HepG2 (cell line): ENCODE measurements around the gene ATP9A. TPM values are rescaled to one million over a fixed set of nuclear protein-coding genes. Genes with fewer than 3 reads are reported as not detected.

ENCODE experiments used
- AHDC1 ChIP-seq: sonication (generic); formaldehyde crosslinking; IDR thresholded peaks from 2 replicates; pipeline ENCODE4 v1.5.1; 2020; ENCODE audit warnings: mild to moderate bottlenecking, missing genetic modification reagents, borderline replicate concordance
- HBP1 ChIP-seq: IDR thresholded peaks from 2 replicates; pipeline ENCODE4 v1.6.1; 2016; ENCODE audit warnings: low read depth, control low read depth
- KDM5B ChIP-seq: sonication (generic); formaldehyde crosslinking; IDR thresholded peaks from 2 replicates; pipeline ENCODE4 v1.4.0; 2020; ENCODE audit warnings: missing genetic modification reagents, mild to moderate bottlenecking, borderline replicate concordance
- MBNL3 ChIP-seq: fragments of 250-450 bp; sonication (Bioruptor Pico); conservative IDR thresholded peaks from 2 replicates; pipeline ENCODE4 v1.8.0; 2022; ENCODE audit warnings: mild to moderate bottlenecking, inconsistent platforms
- PHF21A ChIP-seq: sonication (generic); formaldehyde crosslinking; IDR thresholded peaks from 2 replicates; pipeline ENCODE4 v1.5.0; 2020; ENCODE audit warnings: mild to moderate bottlenecking, missing genetic modification reagents
- POLR2AphosphoS2 ChIP-seq: IDR thresholded peaks from 2 replicates; pipeline ENCODE4 v1.6.1; 2011; ENCODE audit warnings: low read depth, low read length, improper control_type of control experiment
- TP53 ChIP-seq: sonication (generic); formaldehyde crosslinking; conservative IDR thresholded peaks from 2 replicates; pipeline ENCODE4 v1.4.0; 2020; ENCODE audit warnings: missing genetic modification reagents
- ZBTB25 ChIP-seq: IDR thresholded peaks from 2 replicates; pipeline ENCODE4 v1.6.1; 2018; ENCODE audit warnings: missing genetic modification reagents
- ZFX ChIP-seq: sonication (generic); formaldehyde crosslinking; IDR thresholded peaks from 2 replicates; pipeline ENCODE4 v1.4.0; 2020; ENCODE audit warnings: mild to moderate bottlenecking, low read depth, missing genetic modification reagents, moderate library complexity
- ZMYM4 ChIP-seq: sonication (generic); formaldehyde crosslinking; IDR thresholded peaks from 2 replicates; pipeline ENCODE4 v1.8.1; 2023; ENCODE audit warnings: mild to moderate bottlenecking, missing genetic modification reagents
- polyA plus RNA-seq, 8 experiments: library from polyadenylated mRNA; depleted of rRNA in 3 of 8; stranded (reverse) in 7 of 8; unstranded in 1 of 8; fragments of >200 nt; fragmentation: Illumina TruSeq in 4 of 8; extraction: Trizol in 4 of 8; gene quantifications; 2 replicates each; pipeline versions ENCODE4 v1.2.1 to v1.2.3, GENCODE V29; 2011 to 2016; ENCODE audit warnings: low read depth in 4 of 8, missing spikeins in 1 of 8, mixed read lengths in 1 of 8; ENCODE audit not compliant: insufficient read depth in 1 of 8
- total RNA-seq, 5 experiments: library from RNA; depleted of rRNA; stranded (reverse); fragments of >200 nt; fragmentation: Illumina TruSeq; extraction: Trizol; gene quantifications; 2 replicates each; pipeline ENCODE4 v1.2.3, GENCODE V29; 2016; ENCODE audit warnings: low read depth in 1 of 5
- TF ChIP-seq, protein P1 (sequence below): sonication (generic); formaldehyde crosslinking; IDR thresholded peaks from 2 replicates; pipeline ENCODE4 v1.4.0; 2020; ENCODE audit warnings: missing genetic modification reagents, borderline replicate concordance

The ATP9A gene
- total and polyA plus RNA-seq, 2 of the 13 experiments (the other 11 are each of a cell fraction or from before 2014, with no cell fraction given), result 11.8 to 18.5 TPM

DNA sequence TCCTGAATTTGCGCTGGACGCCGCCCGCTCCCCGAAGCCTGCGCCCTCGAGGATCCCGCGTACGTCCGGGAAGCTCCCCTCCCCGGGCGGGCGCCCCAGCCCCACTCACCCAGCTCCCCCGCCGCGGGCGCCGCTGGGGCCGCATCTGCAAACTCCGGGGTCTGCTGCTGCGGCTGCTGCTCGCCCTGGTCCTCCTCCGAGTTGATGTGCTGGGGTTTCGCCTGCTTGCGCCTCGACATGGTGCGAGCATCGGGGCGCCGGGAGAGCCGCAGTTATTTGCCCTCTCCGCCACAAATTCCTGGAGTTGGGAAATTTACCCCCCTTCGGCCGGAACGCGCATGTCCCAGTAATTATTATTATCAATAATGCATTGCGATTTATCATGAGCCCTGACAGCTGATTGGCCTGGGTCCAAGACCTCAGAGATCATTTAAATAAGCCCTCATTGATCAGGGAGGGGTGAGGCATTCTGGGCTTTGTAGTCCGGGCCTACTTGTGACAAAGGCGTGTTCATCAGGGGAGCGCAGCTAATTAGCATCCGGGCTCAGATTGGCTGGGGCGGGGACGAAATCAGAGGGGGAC, 34.1 kb upstream of the ATP9A start, which contains the start of gene SALL4 (continued):
- TF ChIP-seq AHDC1 (0 out of 2 replicates have a peak, but pooled peaks have one; percentile 25), ZMYM4 (peak; percentile 13; the same call in 1 of the 2 replicates), HBP1 (CRISPR knock-in tag) (no peak), MBNL3 (CRISPR knock-in tag) (no peak), PHF21A (CRISPR knock-in tag) (peak; percentile 47; the same call in 1 of the 2 replicates), POLR2AphosphoS2 (no peak), KDM5B (CRISPR knock-in tag) (0 out of 2 replicates have a peak, but pooled peaks have one; percentile 6), TP53 (CRISPR knock-in tag) (no peak), ZBTB25 (no peak), ZFX (CRISPR knock-in tag) (peak; percentile 67; the same call in 1 of the 2 replicates)
- TF ChIP-seq, protein P1, sequence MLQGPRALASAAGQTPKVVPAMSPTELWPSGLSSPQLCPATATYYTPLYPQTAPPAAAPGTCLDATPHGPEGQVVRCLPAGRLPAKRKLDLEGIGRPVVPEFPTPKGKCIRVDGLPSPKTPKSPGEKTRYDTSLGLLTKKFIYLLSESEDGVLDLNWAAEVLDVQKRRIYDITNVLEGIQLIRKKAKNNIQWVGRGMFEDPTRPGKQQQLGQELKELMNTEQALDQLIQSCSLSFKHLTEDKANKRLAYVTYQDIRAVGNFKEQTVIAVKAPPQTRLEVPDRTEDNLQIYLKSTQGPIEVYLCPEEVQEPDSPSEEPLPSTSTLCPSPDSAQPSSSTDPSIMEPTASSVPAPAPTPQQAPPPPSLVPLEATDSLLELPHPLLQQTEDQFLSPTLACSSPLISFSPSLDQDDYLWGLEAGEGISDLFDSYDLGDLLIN (CRISPR knock-in tag), result no peak
